Measurements from ENCODE around the gene PLXNA4.

GRCh38 chr7:132158166-132158565 is 418.1 kb downstream of the PLXNA4 start:
- TF ChIP-seq CTCF (IDR thresholded peaks at IDR 0.05; ENCODE audit: low read length) (no peak), EZH2 (IDR thresholded peaks at IDR 0.05; ENCODE audit: borderline replicate concordance, low read length) (no peak)
